ENCODE measurements around the gene CDV3. TPM values are rescaled to one million over a fixed set of nuclear protein-coding genes. Genes with fewer than 3 reads are reported as not detected.

The CDV3 gene
- total and polyA plus RNA-seq, 9 of the 15 experiments (the other 6 are each of a cell fraction or from before 2014, with no cell fraction given): 72.3 to 273 (median 116) TPM

DNA sequence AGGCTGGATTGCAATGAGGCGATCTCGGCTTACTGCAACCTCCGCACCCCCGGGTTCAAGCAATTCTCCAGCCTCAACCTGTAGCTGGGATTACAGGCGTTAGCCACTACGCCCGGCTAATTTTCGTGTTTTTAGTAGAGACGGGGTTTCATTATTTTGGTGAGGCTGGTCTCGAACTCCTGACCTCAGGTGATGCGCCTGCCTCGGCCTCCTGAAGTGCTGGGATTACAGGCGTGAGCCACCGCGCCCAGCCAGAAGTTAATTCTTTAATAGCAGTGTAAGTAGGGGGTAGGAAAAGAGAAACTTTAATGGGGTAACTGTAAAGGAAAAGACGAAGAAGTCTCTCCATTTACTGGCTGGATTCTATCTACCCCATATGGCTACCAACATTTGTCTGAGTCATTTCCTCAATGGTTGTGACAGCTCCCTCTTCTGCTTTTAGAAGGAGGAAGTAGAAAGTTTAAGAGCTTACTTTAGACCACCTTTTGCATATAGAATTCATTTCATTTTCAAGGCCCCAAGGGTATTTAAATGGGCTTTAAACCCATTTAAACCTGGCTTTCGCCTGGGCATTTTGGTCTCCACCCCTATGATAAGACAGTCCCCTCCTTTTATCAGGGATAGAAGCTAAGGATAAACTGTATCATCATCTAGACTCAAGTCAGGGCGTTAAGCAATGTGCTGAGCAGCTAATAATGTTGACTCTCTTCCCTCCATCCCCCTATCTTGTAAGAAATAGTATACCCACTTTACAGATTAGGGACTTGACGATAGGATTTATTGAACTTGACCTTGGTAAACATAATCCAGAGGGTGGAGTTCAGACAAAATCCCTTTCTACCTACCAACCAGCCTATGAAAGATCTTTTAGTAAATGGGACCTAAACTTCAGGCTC, 1.1 kb upstream of the CDV3 start (continued):
- TF ChIP-seq REST (IDR thresholded peaks at IDR 0.05; ENCODE audit: borderline replicate concordance) (no peak), REST (CRISPR knock-in tag; IDR thresholded peaks at IDR 0.05; ENCODE audit: low read depth) (no peak), ZBTB1 (CRISPR knock-in tag; IDR thresholded peaks at IDR 0.05; ENCODE audit: borderline replicate concordance, low read depth) (no peak), ZNF740 (CRISPR knock-in tag; IDR thresholded peaks at IDR 0.05) (no peak), ZNF740 (tag; IDR thresholded peaks at IDR 0.05) (no peak), DPF2 (IDR thresholded peaks at IDR 0.05) (peak; percentile 55; the same call in 1 of the 2 replicates), TCF7 (IDR thresholded peaks at IDR 0.05; ENCODE audit: borderline replicate concordance) (no peak), CEBPG (CRISPR knock-in tag; IDR thresholded peaks at IDR 0.05) (no peak), CEBPG (tag; conservative IDR thresholded peaks at IDR 0.05 in 1 of 2, IDR thresholded peaks at IDR 0.05 in 1 of 2) (peak; percentile 36 to 46; a peak in 2 of 4 replicates), NFIC (IDR thresholded peaks at IDR 0.05) (no peak), PCBP1 (IDR thresholded peaks at IDR 0.05; ENCODE audit: low read depth, low read length, poor library complexity, severe bottlenecking) (no peak), CBFB (CRISPR knock-in tag; IDR thresholded peaks at IDR 0.05) (no peak), ZNF324 (CRISPR knock-in tag; IDR thresholded peaks at IDR 0.05) (no peak), CAMTA2 (CRISPR knock-in tag; conservative IDR thresholded peaks at IDR 0.05) (no peak), EP400 (IDR thresholded peaks at IDR 0.05) (peak; percentile 55; the same call in 1 of the 2 replicates)
- TF ChIP-seq, protein P1, sequence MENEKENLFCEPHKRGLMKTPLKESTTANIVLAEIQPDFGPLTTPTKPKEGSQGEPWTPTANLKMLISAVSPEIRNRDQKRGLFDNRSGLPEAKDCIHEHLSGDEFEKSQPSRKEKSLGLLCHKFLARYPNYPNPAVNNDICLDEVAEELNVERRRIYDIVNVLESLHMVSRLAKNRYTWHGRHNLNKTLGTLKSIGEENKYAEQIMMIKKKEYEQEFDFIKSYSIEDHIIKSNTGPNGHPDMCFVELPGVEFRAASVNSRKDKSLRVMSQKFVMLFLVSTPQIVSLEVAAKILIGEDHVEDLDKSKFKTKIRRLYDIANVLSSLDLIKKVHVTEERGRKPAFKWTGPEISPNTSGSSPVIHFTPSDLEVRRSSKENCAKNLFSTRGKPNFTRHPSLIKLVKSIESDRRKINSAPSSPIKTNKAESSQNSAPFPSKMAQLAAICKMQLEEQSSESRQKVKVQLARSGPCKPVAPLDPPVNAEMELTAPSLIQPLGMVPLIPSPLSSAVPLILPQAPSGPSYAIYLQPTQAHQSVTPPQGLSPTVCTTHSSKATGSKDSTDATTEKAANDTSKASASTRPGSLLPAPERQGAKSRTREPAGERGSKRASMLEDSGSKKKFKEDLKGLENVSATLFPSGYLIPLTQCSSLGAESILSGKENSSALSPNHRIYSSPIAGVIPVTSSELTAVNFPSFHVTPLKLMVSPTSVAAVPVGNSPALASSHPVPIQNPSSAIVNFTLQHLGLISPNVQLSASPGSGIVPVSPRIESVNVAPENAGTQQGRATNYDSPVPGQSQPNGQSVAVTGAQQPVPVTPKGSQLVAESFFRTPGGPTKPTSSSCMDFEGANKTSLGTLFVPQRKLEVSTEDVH (IDR thresholded peaks at IDR 0.05; ENCODE audit: low read depth, partially characterized antibody): no peak
